ENCODE measurements around the gene CMTM8. TPM values are rescaled to one million over a fixed set of nuclear protein-coding genes. Genes with fewer than 3 reads are reported as not detected.

The CMTM8 gene
- total and polyA plus RNA-seq, 12 donors = 2.1 to 8.4 (median 3.5) TPM

- no peak for TF ChIP-seq CTCF (IDR thresholded peaks at IDR 0.05)
- H3K27me3 ChIP-seq = no peaks in the 10 kb centered on the region
- peaks cover 0 to 7% (median 0%) of the 10 kb centered on the region in 11 donors for H3K9me3 ChIP-seq
- H3K4me1 ChIP-seq = peaks cover 0 to 10% (median 0%) of the 10 kb centered on the region in 9 donors
- ATAC-seq (no peak), DNase-seq (no peak)
- no peaks in the 10 kb centered on the region for H3K36me3 ChIP-seq
- H3K4me3 ChIP-seq = no peak overlapping the region
- WGBS, 2 donors = 91 to 98% methylated on average over 4 of the region's 4 CpGs
- intact Hi-C loops (cut with DNase I) = loop anchor here in 1 of 10 donors (10.0 kb wide), 1 partner anchor 64 kb away; no protein-coding TSS in a partner anchor
- H3K27ac ChIP-seq = no peak overlapping the region
These were observed 10.8 kb downstream of the CMTM8 start for GRCh38 chr3:32249184-32249782.

- DNase-seq (no peak), ATAC-seq (no peak)
- Histone ChIP-seq H3K4me1 (peaks cover 0 to 6% (median 0%) of the 10 kb centered on the region in 9 donors), H3K9me3 (peaks cover 0 to 19% (median 0%) of the 10 kb centered on the region in 11 donors), H3K4me3 (no peak overlapping the region), H3K27me3 (no peaks in the 10 kb centered on the region), H3K36me3 (no peaks in the 10 kb centered on the region), H3K27ac (no peak overlapping the region)
- intact Hi-C loops (cut with DNase I) = no loop called here
- no peak for TF ChIP-seq CTCF (IDR thresholded peaks at IDR 0.05)
- 97 to 100% methylated on average over 1 of the region's 1 CpG for WGBS, 2 donors
These were observed 15.8 kb downstream of the CMTM8 start for GRCh38 chr3:32254268-32254667.

- peaks cover 0 to 19% (median 0%) of the 10 kb centered on the region in 11 donors for H3K9me3 ChIP-seq
- ATAC-seq = no peak
- no peak overlapping the region for H3K4me3 ChIP-seq
- intact Hi-C loops (cut with DNase I) = no loop called here
- no peak overlapping the region for H3K27ac ChIP-seq
- no peaks in the 10 kb centered on the region for H3K36me3 ChIP-seq
- 89 to 95% methylated on average over 2 of the region's 2 CpGs for WGBS, 2 donors
- no peaks in the 10 kb centered on the region for H3K4me1 ChIP-seq
- no peaks in the 10 kb centered on the region for H3K27me3 ChIP-seq
- no peak for TF ChIP-seq CTCF (IDR thresholded peaks at IDR 0.05)
- no peak for DNase-seq
These were observed 16.9 kb downstream of the CMTM8 start for GRCh38 chr3:32255345-32255744.

- DNase-seq (no peak), ATAC-seq (no peak)
- Histone ChIP-seq H3K27ac (no peak overlapping the region), H3K9me3 (peaks cover 0 to 19% (median 0%) of the 10 kb centered on the region in 11 donors), H3K27me3 (no peaks in the 10 kb centered on the region), H3K4me1 (no peaks in the 10 kb centered on the region), H3K4me3 (no peak overlapping the region), H3K36me3 (no peaks in the 10 kb centered on the region)
- intact Hi-C loops (cut with DNase I) = no loop called here
- WGBS, 2 donors = 95 to 96% methylated on average over 3 of the region's 3 CpGs
- no peak for TF ChIP-seq CTCF (IDR thresholded peaks at IDR 0.05)
These were observed 17.7 kb downstream of the CMTM8 start for GRCh38 chr3:32256206-32256605.

Data from heart right ventricle (tissue), 16 donors.